AG09319 (cell line): ENCODE results near the gene TMTC2.

Experiments used
- DNase-seq: peaks from one replicate; pipeline ENCODE4 v3.0.0-alpha.2; 2010; ENCODE audit warnings: low read depth; ENCODE audit errors: extremely low read depth
- CTCF ChIP-seq: IDR thresholded peaks from 2 replicates; pipeline ENCODE4 v1.5.1; 2011; ENCODE audit warnings: low read depth, mild to moderate bottlenecking, inconsistent platforms, low read length, moderate library complexity

TMTC2 gene

DNA sequence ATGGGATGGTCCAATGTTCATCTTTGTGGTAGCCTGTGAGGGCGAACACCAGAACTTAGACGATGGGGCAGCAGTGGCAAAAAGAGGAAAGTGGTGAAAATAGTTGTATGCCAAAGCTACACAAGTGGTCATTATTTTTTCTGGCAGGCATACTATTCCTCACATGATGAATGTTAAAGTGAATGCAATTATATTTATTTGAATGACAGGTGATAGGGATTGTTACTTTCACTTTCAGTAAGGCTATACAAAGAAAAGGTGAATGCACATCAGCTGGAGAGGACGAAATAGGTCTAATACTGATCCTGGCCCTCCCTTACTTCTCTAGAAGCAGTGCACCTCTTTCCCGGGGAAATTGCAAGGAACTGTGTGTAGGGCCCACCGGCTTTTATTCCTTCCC is 470.1 kb downstream of the TMTC2 start:
- no peak for DNase-seq
- TF ChIP-seq CTCF, result no peak

DNA sequence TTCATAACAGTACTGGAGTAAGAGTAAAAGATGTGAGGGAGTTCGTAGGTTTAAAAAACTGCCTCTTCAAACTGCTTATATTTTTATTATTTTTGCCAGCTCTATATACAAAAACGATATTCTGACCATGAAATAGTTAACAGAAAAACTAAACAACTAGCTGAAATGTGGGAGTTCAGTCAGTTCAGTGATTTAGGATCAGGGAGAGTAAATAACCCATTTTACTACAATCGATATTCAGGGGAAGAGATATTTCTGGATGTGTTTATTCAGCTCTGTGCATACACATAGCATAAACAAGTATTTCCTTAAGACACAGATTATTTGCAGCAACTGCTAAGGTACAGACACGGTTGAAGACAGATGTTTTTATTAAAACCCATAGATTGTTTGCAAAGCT is 470.9 kb downstream of the TMTC2 start:
- DNase-seq, result no peak
- no peak for TF ChIP-seq CTCF

DNA sequence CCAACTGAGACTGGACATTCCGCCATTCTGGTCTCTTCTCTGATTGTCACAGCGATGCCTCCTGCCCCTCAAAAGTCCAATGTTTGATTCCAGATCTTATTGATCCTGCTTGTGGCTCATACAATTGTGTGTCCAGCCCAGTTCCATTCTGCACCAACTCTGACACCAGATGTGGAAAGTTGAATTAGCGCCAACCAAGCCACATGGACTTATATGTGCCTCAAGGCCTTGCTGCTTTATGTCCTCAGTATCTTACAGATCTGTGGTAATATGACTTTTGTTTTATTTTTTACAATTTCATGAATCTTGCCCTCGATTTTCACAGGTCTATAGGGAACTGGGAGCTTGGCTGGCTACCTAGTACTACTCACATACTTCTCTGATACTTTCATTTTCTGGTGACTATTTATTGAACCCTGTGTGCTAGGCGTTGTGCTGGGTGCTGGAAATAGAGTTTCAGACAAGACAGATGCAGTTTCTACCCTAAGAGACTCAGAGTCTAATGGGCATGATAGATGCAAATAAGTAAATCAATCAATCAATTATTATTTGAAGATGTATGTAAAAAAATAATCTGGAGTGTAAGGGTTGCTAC is 472.0 kb downstream of the TMTC2 start:
- no peak for TF ChIP-seq CTCF
- no peak for DNase-seq

GRCh38 chr12:83161456-83161855 is 474.8 kb downstream of the TMTC2 start:
- TF ChIP-seq CTCF, result no peak
- no peak for DNase-seq

DNA sequence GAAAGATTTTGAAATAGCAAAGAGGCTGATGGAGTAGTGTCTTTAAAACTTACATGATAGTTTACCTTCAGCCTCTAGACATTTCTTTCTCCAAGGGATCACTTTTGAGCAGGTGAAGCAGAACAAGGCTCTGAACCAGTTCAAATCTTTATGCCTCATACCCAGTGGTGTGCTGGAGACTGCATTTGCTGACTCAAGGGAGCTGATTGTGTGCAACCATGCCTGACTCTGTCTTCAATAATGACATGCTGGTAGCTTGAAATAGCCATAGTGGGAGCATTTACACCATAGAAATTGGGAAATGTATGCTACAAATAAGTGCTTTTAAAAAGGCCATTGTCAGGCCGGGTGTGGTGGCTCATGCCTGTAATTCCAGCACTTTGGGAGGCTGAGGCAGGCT is 482.0 kb downstream of the TMTC2 start:
- TF ChIP-seq CTCF, result no peak
- no peak for DNase-seq

DNA sequence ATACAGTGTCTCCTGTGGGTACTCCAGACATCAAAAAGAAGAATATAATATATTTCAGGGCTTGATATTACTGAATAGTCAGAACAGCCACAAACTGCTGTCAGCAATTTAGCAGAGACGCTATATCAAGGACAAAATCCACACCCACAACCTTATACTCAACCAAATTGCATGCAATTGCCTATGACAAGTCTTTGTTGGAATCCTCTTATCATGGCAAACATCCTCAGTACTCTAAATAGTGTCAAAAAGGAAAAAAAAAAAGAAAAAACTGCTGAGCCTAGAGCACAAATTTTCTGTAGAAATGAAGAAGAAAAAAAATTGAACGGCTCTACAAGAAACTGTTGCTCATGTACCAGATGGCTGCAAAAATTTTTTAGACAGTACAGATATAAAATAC is 485.7 kb downstream of the TMTC2 start:
- DNase-seq, result no peak
- TF ChIP-seq CTCF, result no peak

GRCh38 chr12:83172866-83173649 is 486.4 kb downstream of the TMTC2 start:
- DNase-seq, result no peak
- TF ChIP-seq CTCF, result no peak
